AG04449 (cell line): ENCODE results near the gene DCAF8L2.

Experiments used
- CTCF ChIA-PET: fragments of 350-600 bp; formaldehyde crosslinking; extraction: SDS; loops from one replicate; lab custom pipeline; 2021; ENCODE audit warnings: antibody characterized with exemption; lab: Yijun Ruan, JAX
- POLR2A ChIA-PET: fragments of 400-600, 350-600 bp; formaldehyde crosslinking; extraction: SDS; loops from one replicate; lab custom pipeline; 2020; ENCODE audit warnings: antibody characterized with exemption, inconsistent platforms; lab: Yijun Ruan, JAX
- DNase-seq: peaks from one replicate; pipeline ENCODE4 v3.0.0-alpha.2; 2010; ENCODE audit warnings: low read depth, low spot score
- H3K4me3 ChIP-seq: 2 replicates; pipeline ENCODE4 v1.5.1; 2011; ENCODE audit warnings: low read depth, mild to moderate bottlenecking, control low read depth, low read length
- CTCF ChIP-seq: IDR thresholded peaks from one replicate; pipeline ENCODE4 v1.5.1; 2011; ENCODE audit warnings: mild to moderate bottlenecking, moderate library complexity, low read length, control low read depth, inconsistent platforms; ENCODE audit not compliant: insufficient read depth; ENCODE audit errors: missing control alignments

DCAF8L2 gene

GRCh38 chrX:27765718-27766117 lies 175.6 kb downstream of the DCAF8L2 start:
- no peak for TF ChIP-seq CTCF
- DNase-seq = no peak
- ChIA-PET POLR2A (no interaction called here), CTCF (no interaction called here)
- no peak overlapping the region for H3K4me3 ChIP-seq

GRCh38 chrX:27767387-27767786 lies 177.2 kb downstream of the DCAF8L2 start:
- TF ChIP-seq CTCF = no peak
- DNase-seq = no peak
- POLR2A ChIA-PET = no interaction called here
- no peak overlapping the region for H3K4me3 ChIP-seq
- CTCF ChIA-PET = no interaction called here

- ChIA-PET POLR2A (no interaction called here), CTCF (no interaction called here)
- TF ChIP-seq CTCF = no peak
- H3K4me3 ChIP-seq = no peak overlapping the region
- DNase-seq = no peak
Measured at GRCh38 chrX:27775984-27776383, 185.8 kb downstream of the DCAF8L2 start.

- H3K4me3 ChIP-seq = no peak overlapping the region
- POLR2A ChIA-PET = no interaction called here
- DNase-seq = no peak
- CTCF ChIA-PET = no interaction called here
- TF ChIP-seq CTCF = no peak
Measured at GRCh38 chrX:27796640-27797257, 206.6 kb downstream of the DCAF8L2 start.

GRCh38 chrX:27797575-27797974 lies 207.4 kb downstream of the DCAF8L2 start:
- TF ChIP-seq CTCF = no peak
- H3K4me3 ChIP-seq = no peak overlapping the region
- ChIA-PET CTCF (no interaction called here), POLR2A (no interaction called here)
- no peak for DNase-seq
